Activated B cell treated with CpG ODN at 0.5 μM for 24 hours (primary cell): ENCODE data around the gene BORCS8. TPM values are rescaled to one million over a fixed set of nuclear protein-coding genes. Genes with fewer than 3 reads are reported as not detected.
"Not testable (repeated sequence)": the region's sequence is repeated elsewhere in the genome, so short reads cannot be mapped to it uniquely, and the experiment has no call there.

Source experiments
- ATAC-seq: fragments of 200-7000 bp; cut with Tn5 transposase; one replicate; pipeline ENCODE4 v1.10.0; 2021; ENCODE audit warnings: low read depth, mild to moderate bottlenecking, moderate library complexity
- CTCF ChIA-PET: fragments of 350-600 bp; sonication (Branson Sonifier 250); formaldehyde crosslinking; loops from one replicate; lab custom pipeline; 2021; ENCODE audit warnings: antibody characterized with exemption; lab: Charles Lee
- POLR2A ChIA-PET: fragments of 350-600 bp; sonication (Branson Sonifier 250); formaldehyde crosslinking; loops from one replicate; lab custom pipeline; 2021; ENCODE audit warnings: antibody characterized with exemption; lab: Charles Lee
- DNase-seq: peaks from one replicate; pipeline ENCODE4 v3.0.0; 2022
- H3K27ac Mint-ChIP-seq: one replicate; pipeline ENCODE4 v1.8.0; 2020; ENCODE audit warnings: mixed read lengths
- H3K27me3 Mint-ChIP-seq: one replicate; pipeline ENCODE4 v1.8.0; 2021; ENCODE audit warnings: mixed read lengths
- H3K36me3 Mint-ChIP-seq: one replicate; pipeline ENCODE4 v1.8.0; 2021; ENCODE audit warnings: low read depth, mixed read lengths
- H3K4me1 Mint-ChIP-seq: one replicate; pipeline ENCODE4 v1.8.0; 2021; ENCODE audit warnings: mixed read lengths
- H3K4me3 Mint-ChIP-seq: one replicate; pipeline ENCODE4 v1.8.0; 2020; ENCODE audit warnings: mild to moderate bottlenecking, mixed read lengths
- H3K9me3 Mint-ChIP-seq: one replicate; pipeline ENCODE4 v1.8.0; 2020; ENCODE audit warnings: mixed read lengths
- CTCF ChIP-seq: fragments of 200-600 bp; IDR thresholded peaks from one replicate; pipeline ENCODE4 v1.8.0; 2022; ENCODE audit warnings: antibody characterized with exemption, mild to moderate bottlenecking
- intact Hi-C: fragments of 100-400 bp; cut with micrococcal nuclease; formaldehyde crosslinking; loops from one replicate; pipeline ENCODE4 v1.15.1; 2024
- total RNA-seq: library from RNA; stranded (reverse); gene quantifications from 2 replicates; pipeline ENCODE4 v1.2.3, GENCODE V29; 2022

BORCS8 gene
- total RNA-seq, 1 donor from 2014 or later = 51.8 TPM

GRCh38 chr19:19138109-19138981, 53.6 kb downstream of the BORCS8 start, which contains the start of gene TMEM161A:
TSS of gene TMEM161A (minus strand) at chr19:19138478. CDS start at chr19:19138428, 50 bp downstream.
- ChIA-PET CTCF (interaction anchor here (1.0 to 6.3 kb wide), 3 partner anchors 36 to 84 kb away, joined by 3 to 43 read pairs (median 4); no protein-coding TSS in a partner anchor), POLR2A (interaction anchor here (0.7 kb wide), 1 partner anchor 79 kb away, joined by 3 read pairs; no protein-coding TSS in a partner anchor)
- TF ChIP-seq CTCF = no peak
- ATAC-seq (peak; percentile 99), DNase-seq (peak; percentile 90)
- intact Hi-C loops = loop anchor here (1.0 to 10.0 kb wide), 4 partner anchors 75 to 674 kb away; partner anchors contain the start of genes ARMC6, COPE, DDX49 and SLC25A42
- Mint-ChIP-seq H3K36me3 (peaks cover 2% of the 10 kb centered on the region), H3K27ac (peak within 1 kb of the TSS; percentile 90), H3K9me3 (no peaks in the 10 kb centered on the region), H3K4me3 (peak within 1 kb of the TSS; percentile 98), H3K4me1 (peaks cover 30% of the 10 kb centered on the region), H3K27me3 (no peaks in the 10 kb centered on the region)

GRCh38 chr19:19137556-19138108, 54.3 kb downstream of the BORCS8 start:
- POLR2A ChIA-PET = no interaction called here
- Mint-ChIP-seq H3K27ac (peak overlapping the region; percentile 90), H3K4me3 (peak overlapping the region; percentile 98), H3K9me3 (no peaks in the 10 kb centered on the region), H3K4me1 (peaks cover 30% of the 10 kb centered on the region), H3K27me3 (no peaks in the 10 kb centered on the region), H3K36me3 (peaks cover 2% of the 10 kb centered on the region)
- no peak for TF ChIP-seq CTCF
- CTCF ChIA-PET = no interaction called here
- ATAC-seq (no peak), DNase-seq (no peak)
- intact Hi-C loops = loop anchor here (1.0 to 10.0 kb wide), 4 partner anchors 74 to 673 kb away; partner anchors contain the start of genes ARMC6, COPE, DDX49 and SLC25A42

GRCh38 chr19:19135713-19136112, 56.2 kb downstream of the BORCS8 start:
- intact Hi-C loops = loop anchor here (10.0 kb wide), 2 partner anchors 221 to 671 kb away; partner anchors contain the start of genes COPE and DDX49
- H3K4me1 Mint-ChIP-seq = peaks cover 30% of the 10 kb centered on the region
- H3K27me3 Mint-ChIP-seq, ATAC-seq, H3K27ac Mint-ChIP-seq, H3K36me3 Mint-ChIP-seq, CTCF ChIA-PET, DNase-seq, H3K4me3 Mint-ChIP-seq, H3K9me3 Mint-ChIP-seq: not testable (repeated sequence)
- POLR2A ChIA-PET = interaction anchor here (0.7 kb wide), 2 partner anchors 70 to 180 kb away, joined by 3 to 4 read pairs; no protein-coding TSS in a partner anchor

- Mint-ChIP-seq H3K9me3 (no peaks in the 10 kb centered on the region), H3K27ac (no peak overlapping the region), H3K4me3 (peak overlapping the region; percentile 47), H3K36me3 (peaks cover 7% of the 10 kb centered on the region), H3K27me3 (no peaks in the 10 kb centered on the region), H3K4me1 (peaks cover 30% of the 10 kb centered on the region)
- peak; percentile 50 for DNase-seq
- POLR2A ChIA-PET = interaction anchor here (0.7 kb wide), 1 partner anchor 69 kb away, joined by 3 read pairs; no protein-coding TSS in a partner anchor
- CTCF ChIA-PET = no interaction called here
- intact Hi-C loops = loop anchor here (10.0 kb wide), 2 partner anchors 220 to 670 kb away; partner anchors contain the start of genes COPE and DDX49
- TF ChIP-seq CTCF = no peak
- peak; percentile 25 for ATAC-seq
Observed at GRCh38 chr19:19134687-19135158, 57.2 kb downstream of the BORCS8 start.

GRCh38 chr19:19133985-19134384, 58.0 kb downstream of the BORCS8 start:
- H3K36me3 Mint-ChIP-seq = peaks cover 7% of the 10 kb centered on the region
- intact Hi-C loops = loop anchor here (10.0 kb wide), 2 partner anchors 219 to 669 kb away; partner anchors contain the start of genes COPE and DDX49
- no peak overlapping the region for H3K4me3 Mint-ChIP-seq
- DNase-seq = no peak
- no peaks in the 10 kb centered on the region for H3K27me3 Mint-ChIP-seq
- TF ChIP-seq CTCF = no peak
- POLR2A ChIA-PET = no interaction called here
- CTCF ChIA-PET = interaction anchor here (1.1 kb wide), 1 partner anchor 19 kb away, joined by 3 read pairs; no protein-coding TSS in a partner anchor
- ATAC-seq = no peak
- peaks cover 27% of the 10 kb centered on the region for H3K4me1 Mint-ChIP-seq
- H3K27ac Mint-ChIP-seq = no peak overlapping the region
- H3K9me3 Mint-ChIP-seq = no peaks in the 10 kb centered on the region
